Astrocyte of the cerebellum (primary cell): Measurements from ENCODE around the gene ZSWIM4.
A peak's percentile ranks its signal among the peaks of the same experiment; 100 is the strongest.

Source experiments
- DNase-seq: peaks from one replicate; pipeline ENCODE4 v3.0.0-alpha.2; 2011; ENCODE audit warnings: low read depth
- H3K4me3 ChIP-seq: 2 replicates; pipeline ENCODE4 v1.5.1; 2011; ENCODE audit warnings: mild to moderate bottlenecking, low read depth, low read length, moderate library complexity
- CTCF ChIP-seq: IDR thresholded peaks from 2 replicates; pipeline ENCODE4 v1.5.1; 2012; ENCODE audit warnings: low read length, low read depth, moderate library complexity, mild to moderate bottlenecking; ENCODE audit errors: missing control alignments
- in situ Hi-C: cut with HindIII; loops from 2 replicates; pipeline ENCODE4 v1.10.0; 2017; ENCODE audit warnings: low sequenced_read_pairs

Gene ZSWIM4

GRCh38 chr19:13757805-13758772 is 37.2 kb upstream of the ZSWIM4 start:
- H3K4me3 ChIP-seq: no peak overlapping the region
- in situ Hi-C loops: no loop called here
- TF ChIP-seq CTCF: no peak
- no peak for DNase-seq

- no peak overlapping the region for H3K4me3 ChIP-seq
- no peak for DNase-seq
- in situ Hi-C loops: no loop called here
- no peak for TF ChIP-seq CTCF
Observed at GRCh38 chr19:13758795-13759194, 36.4 kb upstream of the ZSWIM4 start.

- no peak for DNase-seq
- TF ChIP-seq CTCF: peak; percentile 11
- in situ Hi-C loops: no loop called here
- H3K4me3 ChIP-seq: no peak overlapping the region
Observed at GRCh38 chr19:13761423-13761822, 33.8 kb upstream of the ZSWIM4 start.

- in situ Hi-C loops: no loop called here
- no peak for DNase-seq
- TF ChIP-seq CTCF: no peak
- H3K4me3 ChIP-seq: no peak overlapping the region
Observed at GRCh38 chr19:13762635-13763235, 32.5 kb upstream of the ZSWIM4 start.

GRCh38 chr19:13763265-13763664 is 32.0 kb upstream of the ZSWIM4 start:
- no peak for TF ChIP-seq CTCF
- no peak overlapping the region for H3K4me3 ChIP-seq
- DNase-seq: no peak
- in situ Hi-C loops: no loop called here

- no peak for DNase-seq
- in situ Hi-C loops: no loop called here
- H3K4me3 ChIP-seq: peak within 1 kb of the TSS; percentile 66
- no peak for TF ChIP-seq CTCF
Observed at GRCh38 chr19:13764101-13764807, 31.0 kb upstream of the ZSWIM4 start, which contains the start of gene MRI1. TSS of gene MRI1 (plus strand) at chr19:13764522. CDS start at chr19:13764589, 67 bp downstream.
